Amniotic stem cell (primary cell): ENCODE data around the gene DYSF.
A peak's percentile ranks its signal among the peaks of the same experiment; 100 is the strongest.

ENCODE experiments used
- DNase-seq: peaks from one replicate; lab custom pipeline; 2025; lab: John Stamatoyannopoulos, UW

The DYSF gene

DNA sequence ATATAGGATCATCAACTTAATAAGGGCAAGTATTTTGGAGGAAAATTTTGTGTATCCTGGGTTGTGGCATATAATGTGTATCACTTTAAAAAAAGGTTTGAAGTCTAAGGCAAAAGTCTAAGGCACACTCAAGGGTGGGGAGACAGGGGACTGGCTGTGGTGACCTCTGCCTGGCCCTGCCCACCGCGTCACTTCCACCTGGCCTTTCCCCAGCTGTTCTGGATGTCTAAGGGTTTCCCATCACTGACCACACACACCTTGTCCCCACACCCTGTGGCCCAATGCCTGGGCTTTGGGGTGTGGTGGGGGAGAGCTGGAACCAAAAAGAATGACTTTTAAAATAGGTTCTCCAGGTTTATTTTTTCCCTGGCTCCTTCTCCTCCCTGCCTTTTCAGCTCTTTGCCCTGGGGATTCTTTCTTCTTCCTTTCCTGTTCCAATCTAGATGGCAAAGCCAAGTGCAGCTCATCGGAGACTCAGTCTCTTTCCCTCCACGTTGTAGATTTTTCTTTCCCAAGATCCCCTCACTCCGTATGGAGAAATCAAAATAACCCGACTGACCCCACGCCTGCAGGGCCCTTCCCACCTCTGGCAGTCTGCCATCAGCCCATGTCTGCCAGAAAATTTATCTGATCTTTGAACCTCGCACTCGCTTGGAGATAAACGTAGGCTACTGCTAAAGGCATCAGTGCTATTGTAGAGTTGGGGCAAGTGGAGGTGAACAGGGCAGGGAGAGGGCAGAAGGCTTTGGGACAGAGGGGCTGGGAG, 257.2 kb downstream of the DYSF start:
- no peak for DNase-seq

DNA sequence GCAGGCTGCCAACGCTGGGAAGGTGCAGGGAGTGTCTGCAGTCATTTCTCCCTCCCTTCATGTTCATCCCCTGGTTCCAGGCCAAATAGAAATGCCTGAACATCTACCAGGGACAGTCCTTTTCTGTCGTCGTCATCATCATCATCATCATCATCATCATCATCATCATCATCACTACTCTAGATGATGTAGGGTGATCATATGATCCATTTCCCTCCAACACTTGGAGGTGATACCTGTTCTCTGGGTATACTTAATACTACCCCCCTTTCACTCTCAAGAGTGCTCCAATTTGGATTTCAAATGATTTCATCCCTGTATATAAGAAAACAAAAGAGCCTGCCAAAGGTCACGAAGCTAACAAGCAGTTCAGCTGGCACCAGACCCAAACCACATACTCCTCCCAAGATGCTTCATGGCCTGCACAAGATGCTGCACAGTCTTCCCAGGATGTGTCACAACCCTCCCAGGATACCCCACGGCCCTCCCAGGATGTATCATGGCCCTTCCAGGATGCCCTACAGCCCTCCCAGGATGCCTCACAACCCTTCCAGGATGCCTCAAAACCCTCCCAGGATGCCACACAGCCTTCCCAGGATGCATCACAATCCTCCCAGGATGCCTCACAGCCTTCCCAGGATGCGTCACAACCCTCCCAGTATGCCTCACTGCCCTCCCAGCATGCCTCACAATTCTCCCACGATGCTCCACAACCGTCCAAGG, 257.9 kb downstream of the DYSF start:
- no peak for DNase-seq

- no peak for DNase-seq
These were observed 258.9 kb downstream of the DYSF start for GRCh38 chr2:71712158-71712818.

DNA sequence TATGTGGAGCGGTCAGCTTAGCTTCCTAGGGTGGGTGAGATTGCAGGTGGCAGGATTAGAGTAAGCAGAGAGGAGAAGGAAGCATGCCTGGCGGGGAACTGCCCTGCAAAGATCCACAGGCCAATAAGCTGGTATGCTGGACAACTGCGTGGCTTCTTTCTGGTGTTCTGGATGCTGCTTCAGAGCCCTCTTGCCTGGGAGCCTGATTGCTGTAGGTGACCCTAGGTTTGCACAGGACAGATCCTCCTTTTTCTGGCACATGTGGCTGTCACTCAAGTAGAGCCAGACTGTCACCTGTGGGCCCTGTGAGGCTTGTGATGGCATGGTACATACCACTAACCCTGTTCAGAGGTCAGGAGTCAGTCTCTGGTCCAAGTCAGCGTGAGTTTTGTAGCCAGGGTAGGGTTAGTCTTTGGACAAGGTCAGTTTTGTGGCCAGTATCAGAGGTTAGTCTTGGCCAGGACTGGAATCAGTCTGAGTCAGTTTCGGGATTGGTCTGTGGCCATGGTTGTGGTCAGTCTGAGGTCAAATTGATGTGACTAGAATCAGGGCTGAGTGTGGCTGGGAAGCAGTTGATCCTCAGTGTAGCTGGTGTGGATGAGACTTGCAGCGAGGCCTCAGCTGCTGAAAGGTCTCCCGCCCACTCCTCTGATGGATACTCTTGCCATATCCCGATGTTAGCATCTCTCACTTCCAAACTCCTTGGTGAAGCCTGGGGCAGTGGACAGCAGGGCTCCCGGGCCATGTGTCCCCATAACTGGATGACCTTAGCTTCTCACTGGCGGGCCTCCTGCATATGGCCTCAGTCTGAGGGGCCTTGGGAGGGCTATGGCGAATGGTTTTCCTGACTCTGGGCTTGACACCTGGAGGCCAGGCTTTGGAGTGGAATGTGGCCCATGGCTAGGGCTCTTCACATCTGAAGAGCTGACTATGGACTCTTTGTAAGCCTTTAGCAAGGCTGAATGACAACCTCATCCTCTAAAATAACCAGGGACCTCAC, 260.5 kb downstream of the DYSF start:
- DNase-seq = no peak

DNA sequence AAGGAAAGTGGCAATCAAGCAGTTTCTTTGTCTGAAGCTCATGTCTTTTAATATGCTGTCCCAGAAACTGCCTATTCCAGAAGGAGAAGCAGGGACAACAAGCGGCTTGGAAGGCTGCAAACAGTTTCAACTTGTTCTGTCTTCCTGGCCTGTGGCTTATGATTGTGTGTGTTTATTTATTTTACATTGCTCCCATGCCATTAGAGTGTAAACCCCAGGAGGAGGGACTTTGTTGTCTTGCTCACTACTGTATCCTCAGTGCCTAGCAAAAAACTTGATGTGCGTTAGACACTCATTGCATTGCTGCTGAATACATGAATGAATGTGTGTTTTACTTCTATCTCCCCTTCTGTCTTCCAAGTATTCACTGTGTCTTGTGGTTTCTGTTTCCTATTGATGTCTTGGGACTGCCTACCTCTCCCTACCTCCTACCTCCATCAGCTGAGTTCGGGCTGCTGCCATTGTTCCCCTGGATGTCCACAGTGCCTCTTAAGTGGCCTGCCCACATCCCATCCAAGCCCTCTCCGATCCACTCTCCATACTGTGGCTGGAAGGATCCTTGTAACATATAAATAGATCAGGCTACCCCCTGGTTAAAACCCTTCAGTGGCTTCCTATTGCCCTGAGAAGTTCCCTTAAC, 261.4 kb downstream of the DYSF start:
- DNase-seq = no peak

DNA sequence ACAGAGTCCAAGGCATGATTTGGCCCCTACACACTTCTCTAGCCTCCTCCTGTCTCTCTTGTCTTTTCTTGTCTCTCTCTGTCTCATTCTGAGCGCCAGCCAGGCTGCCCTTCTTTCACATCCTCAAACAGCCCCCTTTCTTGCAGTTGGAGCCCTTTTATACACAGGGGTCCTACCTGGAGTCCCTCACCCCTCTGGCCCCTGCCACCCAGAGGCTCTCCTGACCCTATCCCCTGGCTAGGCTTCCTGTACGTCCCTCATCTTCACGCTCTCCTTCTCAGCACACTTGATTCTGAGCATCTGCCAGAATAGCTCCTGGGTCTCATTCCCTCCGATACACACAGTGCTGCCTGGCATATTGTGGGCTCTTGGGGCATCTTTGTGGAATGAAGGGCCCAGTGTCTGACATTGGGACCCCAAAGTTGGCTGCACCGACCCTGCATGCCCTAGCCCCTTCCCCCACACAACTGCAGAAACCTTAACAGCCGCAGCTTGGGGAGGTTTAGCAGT, 261.9 kb downstream of the DYSF start:
- DNase-seq = no peak

DNA sequence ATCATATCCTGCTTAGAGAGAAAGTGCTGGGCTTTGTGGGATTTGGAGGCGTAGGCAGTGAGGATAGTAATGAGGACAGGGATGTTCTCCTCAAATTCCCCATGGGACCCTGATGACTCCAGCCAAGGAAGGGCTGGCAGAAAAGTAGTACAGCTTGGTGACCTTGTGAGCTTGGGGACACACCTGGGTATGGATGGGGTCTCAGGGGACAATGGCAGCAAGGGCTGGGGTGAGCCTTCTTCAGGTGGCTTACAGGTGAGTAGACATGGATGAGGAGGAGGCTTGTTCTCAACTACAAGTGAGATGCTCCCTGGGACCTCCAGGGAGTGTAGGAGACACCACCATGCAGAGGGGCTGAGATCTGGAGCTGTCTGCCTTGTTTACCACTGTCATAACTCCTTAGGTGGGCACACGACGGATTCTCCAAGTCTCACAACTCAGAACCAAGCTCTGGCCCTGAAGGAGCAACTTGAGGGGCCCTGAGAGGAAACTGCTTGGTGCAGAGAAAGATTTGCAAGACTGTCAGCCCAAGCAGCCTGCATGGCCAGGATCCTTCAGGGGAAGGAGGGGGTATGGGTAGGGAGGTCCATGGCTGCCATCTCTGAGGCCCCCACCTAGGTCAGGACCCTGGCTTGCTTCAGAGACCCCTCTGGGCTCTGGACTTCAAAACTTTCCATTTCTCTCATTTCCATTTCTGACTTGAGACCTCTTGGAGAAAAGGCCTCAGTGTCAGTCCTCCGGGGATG, 262.8 kb downstream of the DYSF start:
- DNase-seq = no peak

DNA sequence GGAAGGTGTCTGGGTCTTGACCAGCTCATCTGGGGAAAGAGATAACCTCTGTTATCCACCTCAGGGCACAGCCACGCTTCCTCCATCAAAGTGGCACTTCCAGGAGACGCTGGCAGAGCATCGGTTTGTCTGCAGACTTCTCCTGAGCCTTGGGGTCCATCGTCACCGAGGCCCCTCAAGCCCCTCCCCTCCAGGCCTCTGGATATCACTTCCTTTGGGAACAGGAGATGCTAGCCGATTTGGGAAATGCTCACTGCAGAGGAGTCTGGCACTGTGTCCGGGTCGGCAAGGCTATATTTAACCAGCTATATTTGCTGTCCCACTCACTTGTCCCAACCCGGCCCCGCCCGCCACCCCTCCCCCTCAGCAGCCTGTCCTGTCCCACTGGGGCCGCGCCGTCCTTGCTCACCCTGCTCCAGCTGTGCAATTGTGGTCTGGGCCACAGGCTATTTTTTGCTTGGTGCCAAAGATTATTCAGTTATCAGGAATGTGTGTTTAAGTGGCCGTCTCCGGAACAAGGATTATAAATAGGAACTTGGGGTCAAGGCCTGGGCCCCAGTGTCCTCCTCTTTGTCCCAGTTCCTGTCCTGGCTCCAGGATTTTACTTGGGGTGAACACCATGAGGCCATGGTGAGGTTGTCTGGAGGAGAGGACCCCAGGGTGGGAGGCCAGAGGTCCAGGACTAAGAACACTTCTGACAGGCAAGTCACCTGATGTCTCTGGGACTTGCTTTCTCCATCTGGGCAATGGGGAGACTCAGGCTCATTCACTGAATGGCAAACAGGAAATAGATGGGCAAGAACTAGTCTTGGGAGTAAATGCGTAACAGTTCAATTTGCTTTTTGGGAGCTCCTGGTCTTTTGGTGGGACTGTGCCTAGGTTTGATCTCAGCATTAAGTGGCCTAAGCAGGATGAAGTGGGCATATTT, 263.6 kb downstream of the DYSF start:
- DNase-seq = peak; percentile 26

- DNase-seq = no peak
These were observed 265.3 kb downstream of the DYSF start for GRCh38 chr2:71718686-71719085.

- no peak for DNase-seq
These were observed 266.3 kb downstream of the DYSF start for GRCh38 chr2:71719520-71720282.

DNA sequence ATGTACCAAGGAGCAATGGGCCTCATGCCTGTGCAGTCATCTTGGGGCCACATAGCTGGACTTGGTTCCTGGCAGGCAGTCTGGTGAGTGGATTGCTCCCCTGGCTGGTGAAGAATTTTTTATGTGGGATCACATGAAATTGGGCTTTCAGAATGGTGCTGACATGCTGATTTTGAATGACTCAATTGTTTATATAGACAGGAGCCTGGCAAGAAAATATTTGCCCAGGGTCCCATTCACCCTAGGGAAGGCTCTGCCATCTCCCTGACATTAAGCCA, 266.9 kb downstream of the DYSF start:
- no peak for DNase-seq

DNA sequence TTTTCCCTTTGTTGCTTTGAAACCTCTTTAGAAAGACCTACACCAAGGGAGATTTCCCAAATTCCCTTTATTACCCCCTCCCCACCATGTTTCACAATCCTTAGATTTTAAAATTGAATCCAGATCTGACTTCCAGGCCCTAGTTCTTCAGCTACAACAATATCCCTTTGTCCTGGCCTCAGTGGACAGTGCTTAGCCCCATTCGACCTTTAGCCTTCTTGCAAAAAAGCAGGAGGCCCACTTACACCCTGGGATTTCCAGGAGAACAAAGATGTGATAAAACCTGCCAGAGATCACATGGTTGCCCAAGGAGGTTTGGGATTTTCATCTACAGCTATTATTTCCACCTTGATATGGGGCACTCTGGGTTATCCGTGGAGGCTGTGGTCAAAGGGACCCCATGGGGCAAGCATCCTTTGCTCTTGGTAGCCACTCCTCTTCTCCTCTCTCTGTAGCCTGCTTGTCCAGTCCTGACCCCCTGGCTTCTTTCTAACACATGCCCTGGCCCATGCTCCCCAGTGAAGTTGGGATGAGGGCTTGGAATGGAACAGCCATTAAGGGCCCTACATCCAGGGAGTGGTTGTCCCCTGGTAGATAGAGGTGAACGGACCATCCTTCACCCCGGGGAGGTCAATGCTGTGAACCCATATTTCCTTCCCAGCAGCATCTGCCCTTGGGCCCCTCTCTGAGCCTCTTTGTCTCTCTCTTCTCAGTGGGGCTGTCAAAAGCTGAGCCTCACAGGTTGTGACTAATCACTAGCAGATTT, 267.4 kb downstream of the DYSF start:
- DNase-seq = no peak

GRCh38 chr2:71721362-71721665, 268.0 kb downstream of the DYSF start:
- DNase-seq = no peak

DNA sequence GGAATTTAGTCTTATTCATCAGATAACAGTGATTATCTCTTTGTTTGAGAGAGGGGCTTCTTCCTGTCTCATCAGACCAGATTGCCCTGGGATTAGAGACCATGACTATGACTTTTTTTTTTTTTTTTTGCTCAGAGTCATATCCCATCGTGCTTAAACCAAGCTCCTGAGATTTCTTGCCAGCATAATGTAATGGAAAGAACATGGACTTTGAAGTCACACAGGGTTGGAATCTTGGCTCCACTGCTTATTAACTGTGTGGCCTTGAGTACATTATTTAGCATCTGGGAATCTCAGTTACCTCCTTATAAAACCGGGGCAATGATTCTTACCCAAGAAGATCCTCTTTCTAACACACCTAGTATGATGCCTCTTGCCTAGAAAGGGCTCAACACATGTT, 268.3 kb downstream of the DYSF start:
- no peak for DNase-seq

DNA sequence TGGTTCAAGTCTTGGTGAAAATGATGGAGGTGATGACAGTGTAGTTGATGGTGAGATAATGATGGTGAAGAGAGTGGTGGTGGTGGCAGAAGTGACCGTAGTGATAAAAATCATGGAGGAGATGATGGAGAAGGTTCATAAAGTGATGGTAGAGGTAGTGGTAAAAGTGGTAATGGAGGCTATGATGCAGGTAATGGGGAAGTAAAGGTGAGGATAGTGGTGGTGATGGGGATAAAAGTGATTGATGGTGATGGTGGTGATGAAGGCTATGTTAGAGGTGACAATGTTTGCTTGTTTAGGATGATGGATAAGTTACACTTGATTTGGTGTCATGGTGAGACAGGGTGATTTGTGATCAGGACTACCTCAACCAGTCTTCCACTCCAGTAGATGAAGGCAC, 268.9 kb downstream of the DYSF start:
- DNase-seq = no peak

GRCh38 chr2:71724793-71725192, 271.4 kb downstream of the DYSF start:
- no peak for DNase-seq

- DNase-seq = no peak
These were observed 272.5 kb downstream of the DYSF start for GRCh38 chr2:71725836-71726235.

DNA sequence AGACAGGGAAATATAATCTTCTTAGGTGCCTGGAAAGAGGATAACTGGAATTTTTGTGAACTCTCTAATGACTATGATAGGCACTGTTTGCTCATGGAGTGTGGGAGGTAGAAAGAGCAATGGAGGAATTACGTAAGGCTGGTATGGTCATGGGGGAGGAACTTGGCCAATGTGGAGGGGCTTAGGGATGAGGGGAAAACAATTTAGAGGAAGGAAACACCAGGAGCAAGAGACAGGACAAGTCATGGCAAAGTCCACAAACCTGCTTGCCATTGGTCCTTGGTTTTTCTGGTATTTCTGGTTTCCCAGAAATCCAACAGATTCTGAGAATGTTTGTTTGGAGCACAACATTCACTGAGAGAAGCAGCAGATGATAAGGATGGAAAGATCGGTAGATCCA, 274.2 kb downstream of the DYSF start:
- DNase-seq = no peak
